ENCODE results near the gene MRPS7. TPM values are rescaled to one million over a fixed set of nuclear protein-coding genes. Genes with fewer than 3 reads are reported as not detected.
A peak's percentile ranks its signal among the peaks of the same experiment; 100 is the strongest.
"Not testable (repeated sequence)": the region's sequence is repeated elsewhere in the genome, so short reads cannot be mapped to it uniquely, and the experiment has no call there.

The MRPS7 gene
- total and polyA plus RNA-seq, 10 of the 15 experiments (the other 5 are each of a cell fraction or from before 2014, with no cell fraction given), result 88.4 to 217 (median 109) TPM

- H3K9me3 ChIP-seq (replicated peaks; ENCODE audit: control insufficient read depth, insufficient read depth, low read length); H4K20me1 ChIP-seq (ENCODE audit: control insufficient read depth, insufficient read depth); intact Hi-C loops (cut with micrococcal nuclease; ENCODE audit: unreplicated experiment); FAIRE-seq; SMC1A ChIA-PET (ENCODE audit: uncharacterized antibody, unreplicated experiment); H3K27me3 ChIP-seq (replicated peaks in 1 of 2; ENCODE audit: control insufficient read depth in 2 of 2, insufficient read depth in 2 of 2, low read length in 1 of 2); BruUV-seq (replicated peaks); H3K9ac ChIP-seq (ENCODE audit: control insufficient read depth, insufficient read depth, low read length); DNase-seq (ENCODE audit: low read depth, low spot score); H3K4me2 ChIP-seq (ENCODE audit: control insufficient read depth, insufficient read depth); in situ Hi-C loops (cut with MboI); H3K4me3 ChIP-seq; H2AFZ ChIP-seq (ENCODE audit: control insufficient read depth, low read depth, low read length); ATAC-seq; H3K36me3 ChIP-seq (ENCODE audit: control insufficient read depth in 2 of 2, insufficient read depth in 2 of 2, low read length in 1 of 2); H3K27ac ChIP-seq (ENCODE audit: control insufficient read depth, insufficient read depth); RAD21 ChIA-PET (ENCODE audit: unreplicated experiment); CTCF ChIA-PET: not testable (repeated sequence)
- peaks cover 11% of the 10 kb centered on the region for H3K4me1 ChIP-seq (ENCODE audit: control insufficient read depth, insufficient read depth, low read length)
- POLR2A ChIA-PET, result interaction anchor here (0.6 kb wide), 1 partner anchor 986 kb away, joined by 3 read pairs; no protein-coding TSS in a partner anchor
- WGBS (ENCODE audit: insufficient coverage, insufficient replicate concordance, low lambda C conversion rate, missing lambda C conversion rate), result 44% methylated on average over 2 of the region's 2 CpGs
- H3K79me2 ChIP-seq (ENCODE audit: control insufficient read depth, insufficient read depth, low read length), result peaks cover 43% of the 10 kb centered on the region
Observed at GRCh38 chr17:75257228-75257627, 4.5 kb upstream of the MRPS7 start.

GRCh38 chr17:75260641-75261335 is 891 bp upstream of the MRPS7 start:
- ChIA-PET POLR2A (interaction anchor here (0.7 to 4.8 kb wide), 11 partner anchors 11 to 428 kb away, joined by 3 to 81 read pairs (median 5); partner anchors contain the start of genes ARMC7, MIF4GD and SLC25A19), SMC1A (ENCODE audit: uncharacterized antibody, unreplicated experiment) (interaction anchor here (0.8 to 5.0 kb wide), 13 partner anchors 8 to 148 kb away, joined by 3 to 62 read pairs (median 3); partner anchors contain the start of genes MIF4GD, NUP85 and SLC25A19), RAD21 (ENCODE audit: unreplicated experiment) (interaction anchor here (0.7 to 3.5 kb wide), 13 partner anchors 9 to 182 kb away, joined by 3 to 43 read pairs (median 4); partner anchors contain the start of genes MIF4GD, NUP85 and SLC25A19), CTCF (interaction anchor here (0.5 to 4.8 kb wide), 20 partner anchors 10 to 299 kb away, joined by 3 to 58 read pairs (median 4); partner anchors contain the start of genes MIF4GD, SLC25A19 and TMEM94)
- TSS peak; percentile 79 for BruUV-seq (replicated peaks)
- intact Hi-C loops (cut with micrococcal nuclease; ENCODE audit: unreplicated experiment) (loop anchor here (10.0 kb wide), 1 partner anchor 254 kb away; the partner anchor contains the start of genes CASKIN2 and TSEN54), in situ Hi-C loops (cut with MboI) (no loop called here)
- no peaks in the 10 kb centered on the region for H3K27me3 ChIP-seq (replicated peaks in 1 of 2; ENCODE audit: control insufficient read depth in 2 of 2, insufficient read depth in 2 of 2, low read length in 1 of 2)
- peak overlapping the region; percentile 99 for H3K27ac ChIP-seq (ENCODE audit: control insufficient read depth, insufficient read depth)
- peaks cover 5 to 8% of the 10 kb centered on the region in 2 experiments for H3K36me3 ChIP-seq (ENCODE audit: control insufficient read depth in 2 of 2, insufficient read depth in 2 of 2, low read length in 1 of 2)
- peak overlapping the region; percentile 100 for H3K9ac ChIP-seq (ENCODE audit: control insufficient read depth, insufficient read depth, low read length)
- peaks cover 9% of the 10 kb centered on the region for H3K4me1 ChIP-seq (ENCODE audit: control insufficient read depth, insufficient read depth, low read length)
- no peaks in the 10 kb centered on the region for H3K9me3 ChIP-seq (replicated peaks; ENCODE audit: control insufficient read depth, insufficient read depth, low read length)
- H2AFZ ChIP-seq (ENCODE audit: control insufficient read depth, low read depth, low read length), result peak overlapping the region; percentile 97
- FAIRE-seq (no peak), DNase-seq (ENCODE audit: low read depth, low spot score) (no peak), ATAC-seq (peak; percentile 58)
- H4K20me1 ChIP-seq (ENCODE audit: control insufficient read depth, insufficient read depth), result no peaks in the 10 kb centered on the region
- under 1% methylated on average over 31 of the region's 31 CpGs for WGBS (ENCODE audit: insufficient coverage, insufficient replicate concordance, low lambda C conversion rate, missing lambda C conversion rate)
- peak overlapping the region; percentile 86 for H3K4me3 ChIP-seq
- peak overlapping the region; percentile 95 for H3K4me2 ChIP-seq (ENCODE audit: control insufficient read depth, insufficient read depth)
- peaks cover 55% of the 10 kb centered on the region for H3K79me2 ChIP-seq (ENCODE audit: control insufficient read depth, insufficient read depth, low read length)
- TF ChIP-seq, protein P1, sequence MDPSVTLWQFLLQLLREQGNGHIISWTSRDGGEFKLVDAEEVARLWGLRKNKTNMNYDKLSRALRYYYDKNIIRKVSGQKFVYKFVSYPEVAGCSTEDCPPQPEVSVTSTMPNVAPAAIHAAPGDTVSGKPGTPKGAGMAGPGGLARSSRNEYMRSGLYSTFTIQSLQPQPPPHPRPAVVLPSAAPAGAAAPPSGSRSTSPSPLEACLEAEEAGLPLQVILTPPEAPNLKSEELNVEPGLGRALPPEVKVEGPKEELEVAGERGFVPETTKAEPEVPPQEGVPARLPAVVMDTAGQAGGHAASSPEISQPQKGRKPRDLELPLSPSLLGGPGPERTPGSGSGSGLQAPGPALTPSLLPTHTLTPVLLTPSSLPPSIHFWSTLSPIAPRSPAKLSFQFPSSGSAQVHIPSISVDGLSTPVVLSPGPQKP (IDR thresholded peaks at IDR 0.05; ENCODE audit: low read depth, low read length), result 0 out of 2 replicates have a peak, but pooled peaks have one; percentile 10
- TF ChIP-seq CBFB (IDR thresholded peaks at IDR 0.05; ENCODE audit: low read depth), result 0 out of 2 replicates have a peak, but pooled peaks have one; percentile 23
- TF ChIP-seq RUNX3 (IDR thresholded peaks at IDR 0.05; ENCODE audit: low read length), result peak; percentile 86
- TF ChIP-seq CREB1 (IDR thresholded peaks at IDR 0.05; ENCODE audit: low read depth), result 0 out of 2 replicates have a peak, but pooled peaks have one; percentile 11
- no peak for TF ChIP-seq TCF3 (IDR thresholded peaks at IDR 0.05; ENCODE audit: borderline replicate concordance, insufficient read depth, low read depth, low read length)
- peak; percentile 55 for TF ChIP-seq MXI1 (IDR thresholded peaks at IDR 0.05; ENCODE audit: low read depth, low read length)
- TF ChIP-seq, protein P2, sequence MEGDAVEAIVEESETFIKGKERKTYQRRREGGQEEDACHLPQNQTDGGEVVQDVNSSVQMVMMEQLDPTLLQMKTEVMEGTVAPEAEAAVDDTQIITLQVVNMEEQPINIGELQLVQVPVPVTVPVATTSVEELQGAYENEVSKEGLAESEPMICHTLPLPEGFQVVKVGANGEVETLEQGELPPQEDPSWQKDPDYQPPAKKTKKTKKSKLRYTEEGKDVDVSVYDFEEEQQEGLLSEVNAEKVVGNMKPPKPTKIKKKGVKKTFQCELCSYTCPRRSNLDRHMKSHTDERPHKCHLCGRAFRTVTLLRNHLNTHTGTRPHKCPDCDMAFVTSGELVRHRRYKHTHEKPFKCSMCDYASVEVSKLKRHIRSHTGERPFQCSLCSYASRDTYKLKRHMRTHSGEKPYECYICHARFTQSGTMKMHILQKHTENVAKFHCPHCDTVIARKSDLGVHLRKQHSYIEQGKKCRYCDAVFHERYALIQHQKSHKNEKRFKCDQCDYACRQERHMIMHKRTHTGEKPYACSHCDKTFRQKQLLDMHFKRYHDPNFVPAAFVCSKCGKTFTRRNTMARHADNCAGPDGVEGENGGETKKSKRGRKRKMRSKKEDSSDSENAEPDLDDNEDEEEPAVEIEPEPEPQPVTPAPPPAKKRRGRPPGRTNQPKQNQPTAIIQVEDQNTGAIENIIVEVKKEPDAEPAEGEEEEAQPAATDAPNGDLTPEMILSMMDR (IDR thresholded peaks at IDR 0.05 in 2 of 3, conservative IDR thresholded peaks at IDR 0.05 in 1 of 3; ENCODE audit: control insufficient read depth in 2 of 3, extremely low read depth in 1 of 3, insufficient read depth in 1 of 3, low read depth in 3 of 3, low read length in 3 of 3), result peak in 1 of 3 experiments; percentile 26; a peak in 1 of 6 replicates
- no peak for TF ChIP-seq NFYA (IDR thresholded peaks at IDR 0.05; ENCODE audit: borderline replicate concordance, low read depth, low read length)
- TF ChIP-seq NKRF (conservative IDR thresholded peaks at IDR 0.05), result peak; percentile 78; the same call in 1 of the 2 replicates
